HG02943 (cell line): ENCODE results near the gene EPN2.
"Not testable (repeated sequence)": the region's sequence is repeated elsewhere in the genome, so short reads cannot be mapped to it uniquely, and the experiment has no call there.

Source experiments
- ATAC-seq: cut with Tn5 transposase; IDR thresholded peaks from one replicate; pipeline ENCODE4 v1.9.1; 2021; ENCODE audit warnings: mild to moderate bottlenecking, low read depth, moderate library complexity; ENCODE audit not compliant: unreplicated experiment

EPN2 gene

DNA sequence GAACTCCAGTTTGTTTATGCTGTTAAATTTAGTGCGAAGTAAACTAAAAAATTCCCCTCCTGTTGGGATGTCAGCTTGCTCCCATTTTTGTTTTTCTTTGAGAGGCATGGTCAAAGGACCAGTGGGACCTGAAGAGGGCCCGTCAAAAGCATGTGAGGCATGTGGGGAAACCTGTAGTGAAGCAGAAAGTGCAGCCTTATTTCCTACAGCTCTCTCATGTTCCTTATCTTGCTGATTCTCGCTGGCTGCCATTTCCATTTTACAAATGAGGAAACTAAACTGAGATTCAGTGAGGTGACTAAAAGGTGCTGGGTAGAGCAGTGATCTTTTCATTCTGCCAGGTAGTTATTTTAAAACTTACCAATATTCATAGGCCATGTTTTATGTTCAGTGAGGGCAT, 27.1 kb downstream of the EPN2 start:
- ATAC-seq = no peak

DNA sequence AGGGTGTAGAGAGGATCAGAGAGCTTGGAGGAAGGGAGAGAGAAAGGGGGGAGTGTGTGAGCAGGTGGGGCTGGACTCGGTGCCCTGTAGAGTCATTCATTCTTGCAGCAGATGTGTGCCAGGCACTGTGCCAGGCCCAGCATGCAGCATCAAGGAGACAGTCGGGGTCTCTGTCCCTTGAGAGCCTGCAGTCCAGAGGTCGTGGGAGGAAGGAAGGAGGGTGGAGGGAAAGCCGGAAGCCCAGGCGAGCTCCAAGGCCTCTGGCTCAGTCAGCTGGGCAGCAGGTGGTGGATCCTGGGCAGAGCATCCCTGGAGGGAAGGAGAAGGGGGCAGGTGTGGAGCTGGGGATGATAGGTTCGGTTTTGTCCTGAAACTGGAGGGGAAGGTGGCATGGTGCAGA, 27.5 kb downstream of the EPN2 start:
- ATAC-seq = no peak

- no peak for ATAC-seq
Measured at GRCh38 chr17:19265755-19266154, 28.6 kb downstream of the EPN2 start.

DNA sequence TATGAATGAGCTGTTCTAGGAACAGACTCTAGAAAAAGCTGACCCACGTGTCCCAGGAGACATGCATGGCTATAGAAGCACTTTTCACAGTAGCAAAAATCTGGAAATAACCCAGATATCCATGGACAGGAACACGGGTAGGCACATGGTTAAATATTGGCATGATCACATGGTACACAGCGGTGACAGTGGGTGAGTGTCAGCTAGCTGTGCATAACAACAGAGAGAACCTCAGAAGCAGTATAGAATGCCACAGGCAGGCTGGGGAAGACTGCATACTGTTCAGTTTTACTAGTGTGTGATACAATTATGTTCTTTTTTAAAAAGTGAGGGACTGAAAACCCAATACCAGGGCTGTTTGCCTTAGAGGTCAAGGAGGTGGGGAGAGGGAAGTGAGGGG, 31.4 kb downstream of the EPN2 start:
- no peak for ATAC-seq

GRCh38 chr17:19269106-19269505, 31.9 kb downstream of the EPN2 start:
- ATAC-seq = no peak

DNA sequence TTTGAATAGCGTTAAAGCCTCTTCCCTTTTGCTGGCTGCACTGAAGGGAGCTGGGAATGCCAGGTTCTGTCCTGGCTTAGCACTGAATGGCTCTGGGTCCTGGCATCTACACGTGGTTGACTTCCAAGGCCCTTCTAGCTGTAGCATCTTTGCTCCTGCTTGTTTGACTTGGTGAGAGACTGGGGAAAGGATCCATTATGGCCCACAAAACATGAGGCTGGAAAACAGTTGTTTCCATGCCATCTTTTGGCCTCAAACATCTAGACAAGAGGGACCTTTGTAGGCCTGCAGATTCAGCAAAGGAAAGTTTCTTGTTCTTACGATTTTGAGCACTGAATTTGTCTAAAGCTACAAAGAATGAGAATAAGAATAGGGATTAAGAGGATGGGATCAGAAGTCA, 32.5 kb downstream of the EPN2 start:
- no peak for ATAC-seq

DNA sequence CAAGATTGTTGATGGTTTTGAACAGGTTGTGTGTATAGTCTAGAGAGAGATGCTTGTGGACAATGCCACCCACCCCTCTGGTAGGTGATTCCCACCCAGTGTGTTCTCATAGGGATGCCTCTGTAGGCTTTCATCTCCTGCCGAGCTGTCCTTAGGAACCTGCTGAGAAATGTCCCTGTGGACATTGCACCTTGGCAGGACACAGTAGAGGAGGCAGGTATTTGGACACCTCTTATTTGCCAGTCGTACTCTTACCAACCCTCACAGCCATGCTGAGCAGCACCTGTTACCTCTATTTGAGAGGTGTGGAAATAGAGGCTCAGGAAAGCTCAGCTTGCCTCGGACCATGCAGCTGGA, 33.2 kb downstream of the EPN2 start:
- no peak for ATAC-seq

DNA sequence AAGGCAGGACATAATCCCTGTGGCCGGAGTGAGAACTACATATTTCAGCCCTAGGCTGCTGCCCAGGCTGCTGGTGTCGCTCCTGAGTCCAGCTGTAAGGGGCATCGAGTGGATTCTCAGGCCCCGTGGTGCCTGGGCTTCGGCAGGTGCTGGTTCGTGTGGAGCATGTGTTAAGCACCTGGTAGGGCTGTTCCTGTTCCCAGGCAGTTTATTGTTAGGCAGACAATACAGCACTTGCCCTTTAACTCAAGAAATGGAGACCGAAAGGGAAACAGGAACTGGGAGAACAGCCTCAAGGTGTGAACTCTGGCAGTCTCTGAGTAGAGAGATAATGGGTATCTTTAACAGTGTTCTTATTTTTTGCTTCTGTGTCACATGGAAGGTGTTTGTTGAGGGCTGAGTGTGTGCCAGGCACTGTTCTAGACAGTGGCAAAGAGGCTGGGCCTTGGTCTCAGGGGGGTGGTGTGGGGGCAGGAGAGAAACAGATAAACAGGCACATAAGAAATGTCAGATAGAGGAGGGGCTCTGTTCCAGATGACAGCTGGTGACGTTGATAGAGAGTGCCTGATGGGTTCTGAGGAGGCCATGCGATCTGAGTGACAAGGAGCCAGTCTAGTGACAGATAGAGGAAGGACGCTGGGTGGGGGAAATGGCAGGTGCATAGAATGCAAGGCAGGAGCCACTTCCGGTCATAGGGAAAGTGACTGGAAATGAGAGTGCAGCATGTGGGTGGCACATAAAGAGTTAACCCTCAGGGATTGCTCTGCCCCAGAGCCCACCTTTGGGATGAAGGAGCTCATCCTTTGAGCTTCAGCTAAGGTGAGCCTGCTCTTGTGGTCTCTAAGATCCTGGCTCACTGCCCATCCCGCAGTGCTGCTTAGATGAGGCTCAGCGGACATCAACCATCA, 33.8 kb downstream of the EPN2 start:
- ATAC-seq = peak; percentile 70

DNA sequence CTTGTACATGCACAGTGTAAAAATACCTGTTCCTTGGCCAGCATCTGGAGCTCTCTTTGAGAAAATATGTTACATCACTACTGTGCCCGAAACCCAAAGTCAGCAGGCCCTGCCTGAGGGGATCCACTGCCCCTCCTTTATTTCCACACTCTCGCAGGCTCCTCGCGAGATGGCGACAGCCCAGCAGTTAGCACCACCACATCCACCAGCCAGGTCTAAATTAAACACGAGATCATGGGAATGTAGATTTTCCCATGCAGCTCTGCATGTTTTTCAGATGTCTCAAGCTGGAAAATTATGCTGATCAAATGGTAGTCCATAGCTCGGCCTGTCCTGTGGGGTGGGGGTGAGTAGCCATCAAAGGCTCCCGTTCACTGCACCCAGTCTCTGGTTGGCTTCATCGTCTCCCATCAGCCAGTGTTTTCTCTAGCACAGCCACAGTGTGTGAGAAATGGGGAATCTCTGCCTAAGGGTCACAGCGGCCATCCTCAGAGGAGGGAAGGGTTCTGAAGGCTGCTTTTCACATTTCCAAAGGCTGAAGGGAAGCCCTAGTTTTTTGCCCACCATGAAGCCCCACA, 34.7 kb downstream of the EPN2 start:
- no peak for ATAC-seq

DNA sequence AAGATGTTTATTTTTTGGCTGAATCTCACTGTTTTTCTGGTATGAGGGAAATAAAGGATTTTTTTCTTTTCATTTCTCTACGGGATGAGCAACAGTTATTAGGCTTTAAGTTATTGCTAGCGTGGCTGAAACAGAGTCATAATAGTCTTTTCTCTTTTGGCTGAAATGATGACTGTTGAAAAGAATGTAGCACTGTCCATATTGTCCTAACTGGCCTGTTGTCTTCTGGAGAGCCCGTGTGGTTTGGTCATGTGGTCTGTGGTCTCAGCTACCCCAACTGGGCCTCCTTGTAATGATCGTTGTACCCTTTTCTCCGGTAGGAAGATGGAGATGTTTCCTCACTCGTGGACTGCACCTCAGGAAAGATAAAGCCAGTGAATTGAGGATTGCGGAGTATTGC, 36.6 kb downstream of the EPN2 start:
- ATAC-seq = no peak

GRCh38 chr17:19274893-19275292, 37.7 kb downstream of the EPN2 start:
- no peak for ATAC-seq

DNA sequence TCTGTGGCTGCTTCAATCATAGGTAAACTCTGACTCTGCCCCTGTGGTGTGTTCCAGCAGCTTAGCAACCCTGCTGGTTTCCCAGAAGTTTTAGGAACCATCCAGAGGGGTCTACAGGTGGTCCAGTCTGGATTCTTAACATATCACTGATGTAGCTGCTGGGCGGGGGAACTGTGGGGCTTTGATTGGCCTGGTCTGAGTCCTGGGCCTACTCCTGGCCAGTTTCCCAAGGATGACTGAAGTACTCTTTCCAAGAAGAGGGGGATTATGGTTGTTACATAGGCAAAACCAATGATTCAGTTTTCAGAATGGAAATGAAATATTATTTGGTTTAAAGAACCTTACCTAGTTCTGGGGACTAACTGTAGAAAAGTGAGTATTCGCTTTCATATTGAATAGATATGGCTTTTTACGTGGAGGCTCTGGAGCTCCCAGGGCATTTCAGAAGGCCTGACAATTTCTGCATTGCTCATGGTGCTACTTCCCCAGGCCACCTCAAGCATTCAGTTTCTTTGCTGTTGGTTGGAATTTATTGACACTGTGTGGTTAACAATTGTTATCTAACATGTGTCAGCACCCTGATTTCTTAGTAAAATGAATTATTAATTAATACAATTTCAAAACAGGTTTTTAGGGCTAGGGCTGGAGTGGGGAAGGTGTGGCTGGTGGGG, 38.4 kb downstream of the EPN2 start:
- ATAC-seq = no peak

- ATAC-seq = not testable (repeated sequence)
Measured at GRCh38 chr17:19278284-19278683, 41.1 kb downstream of the EPN2 start.

GRCh38 chr17:19278729-19279128, 41.6 kb downstream of the EPN2 start:
- ATAC-seq = no peak

DNA sequence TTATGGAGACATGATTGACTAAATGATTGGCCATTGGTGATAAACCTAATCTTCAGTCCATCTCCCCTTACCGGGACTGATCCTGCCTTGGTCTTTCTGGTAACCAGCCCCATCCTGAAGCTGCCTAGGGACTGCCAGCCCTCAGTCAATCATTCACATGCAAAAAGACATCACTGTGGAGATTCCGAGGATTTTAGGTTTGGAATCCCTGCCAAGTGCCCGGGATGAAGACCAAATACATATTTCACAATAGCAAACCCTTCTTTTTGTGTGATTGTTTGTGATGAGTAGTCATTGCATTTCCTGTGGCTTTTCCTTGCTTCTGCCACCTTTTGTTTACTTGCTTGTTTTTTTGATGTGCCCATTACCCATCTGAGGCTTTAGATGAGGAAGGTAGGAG, 44.0 kb downstream of the EPN2 start:
- ATAC-seq = no peak

DNA sequence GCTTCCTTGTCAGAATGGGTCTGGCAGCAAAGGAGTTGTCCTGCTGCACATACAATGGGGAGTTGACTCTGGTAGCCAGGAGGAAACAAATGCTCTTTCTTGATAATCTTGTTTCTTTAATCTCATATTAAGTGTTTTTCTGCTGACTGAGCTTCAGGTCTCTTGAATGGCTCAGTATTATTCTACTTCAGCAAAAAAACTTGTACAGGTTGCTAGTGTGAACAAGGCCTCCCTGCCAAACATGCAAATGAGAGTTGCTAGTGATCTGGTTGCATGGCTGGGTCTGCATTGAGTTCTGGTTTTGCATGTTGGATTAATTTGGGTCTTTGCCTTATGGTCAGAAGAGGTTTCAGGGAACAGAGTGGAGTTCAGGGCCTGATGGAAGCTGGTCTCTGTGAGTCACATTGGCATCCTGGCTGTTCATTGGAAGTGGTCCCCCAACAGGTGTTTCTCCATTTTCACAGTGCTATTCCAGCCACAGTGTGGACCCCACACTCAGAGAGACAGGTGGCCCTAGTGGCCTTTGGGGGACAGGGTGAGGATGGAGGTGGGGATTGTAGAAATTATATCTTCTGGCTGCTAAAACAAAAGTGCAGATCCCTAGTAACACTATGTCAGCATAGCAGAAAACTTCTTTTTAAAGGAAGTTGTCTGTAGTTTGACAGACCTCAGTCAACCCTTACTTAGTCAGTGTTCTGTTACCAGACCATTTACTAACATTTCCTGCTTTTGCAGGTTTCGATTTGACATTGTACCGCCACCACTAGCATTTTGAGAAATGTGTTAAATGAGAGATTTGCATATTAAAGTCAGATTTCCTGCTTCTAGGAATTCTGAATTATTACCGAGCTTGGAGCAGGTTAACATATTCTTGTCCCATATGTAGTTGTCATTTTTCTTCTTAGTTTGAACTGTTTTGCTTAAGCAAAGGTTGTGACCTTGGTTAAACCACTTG, 47.1 kb downstream of the EPN2 start:
- no peak for ATAC-seq

DNA sequence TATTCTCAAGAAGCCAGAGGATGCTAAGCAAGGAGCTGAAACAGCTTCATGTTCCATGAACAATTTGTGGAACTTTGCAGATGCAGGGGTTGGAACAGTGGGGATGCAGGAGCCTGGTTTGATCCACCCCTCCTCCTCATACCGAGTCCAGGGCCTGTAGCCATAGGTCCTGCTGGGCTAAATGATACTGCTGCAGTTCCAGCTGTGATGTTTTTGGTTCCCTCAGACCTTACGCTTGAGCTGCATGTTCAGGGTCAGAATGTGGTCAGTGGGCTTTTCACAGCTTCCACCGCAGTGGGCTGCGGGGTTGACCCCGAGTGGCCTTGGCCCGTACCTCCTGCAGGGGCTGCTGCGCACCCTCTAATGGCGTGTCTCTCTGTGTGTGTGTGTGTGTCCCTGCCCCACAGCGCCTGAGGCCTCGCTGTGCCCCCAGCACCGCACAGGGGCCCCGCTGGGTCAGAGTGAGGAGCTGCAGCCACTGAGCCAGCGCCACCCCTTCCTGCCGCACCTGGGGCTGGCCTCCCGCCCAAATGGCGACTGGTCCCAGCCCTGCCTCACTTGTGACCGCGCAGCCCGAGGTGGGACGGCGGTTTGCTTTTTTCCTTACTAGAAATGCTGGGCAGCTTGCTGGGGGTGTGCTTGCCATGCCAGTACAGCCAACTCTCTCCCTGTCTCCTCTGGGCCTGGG, 48.2 kb downstream of the EPN2 start:
- no peak for ATAC-seq

DNA sequence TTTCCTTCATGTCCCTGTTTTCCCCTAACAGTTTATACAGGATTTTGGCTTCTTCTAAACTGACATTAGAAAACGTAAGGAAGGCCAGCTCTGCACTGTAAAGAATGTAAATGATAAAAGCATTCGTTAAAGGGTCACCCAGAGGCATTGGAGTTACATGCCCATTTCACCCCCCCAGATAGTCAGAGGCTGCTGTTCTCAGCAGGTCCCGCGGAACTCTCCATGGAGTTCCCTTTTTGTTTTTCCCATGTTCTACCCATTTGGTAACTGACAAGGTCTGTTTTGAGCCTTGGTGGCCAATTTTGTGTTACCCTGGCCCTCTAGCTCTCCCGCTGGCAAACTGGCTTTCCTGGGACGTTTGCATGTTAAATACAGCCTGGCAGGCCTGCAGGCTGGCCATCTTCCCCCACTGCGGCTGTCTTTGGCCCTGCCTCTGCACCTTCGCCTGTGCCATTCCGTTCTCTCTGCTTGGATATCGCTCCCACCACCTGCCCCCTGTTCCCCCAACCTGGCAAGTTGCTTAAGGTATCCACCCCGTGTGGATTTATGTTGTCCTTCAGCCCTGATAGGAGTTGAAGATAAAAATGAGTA, 49.7 kb downstream of the EPN2 start:
- no peak for ATAC-seq

GRCh38 chr17:19287651-19288050, 50.5 kb downstream of the EPN2 start:
- ATAC-seq = no peak

GRCh38 chr17:19288453-19288852, 51.3 kb downstream of the EPN2 start:
- ATAC-seq = no peak
